Globus pallidus (tissue), 1 donor: Measurements from ENCODE around the gene CFAP97D2.
"Not testable (repeated sequence)": the region's sequence is repeated elsewhere in the genome, so short reads cannot be mapped to it uniquely, and the experiment has no call there.

Experiments
- DNase-seq: peaks from one replicate; pipeline ENCODE4 v3.0.0-alpha.2; 2015; ENCODE audit warnings: low spot score

Gene CFAP97D2

DNA sequence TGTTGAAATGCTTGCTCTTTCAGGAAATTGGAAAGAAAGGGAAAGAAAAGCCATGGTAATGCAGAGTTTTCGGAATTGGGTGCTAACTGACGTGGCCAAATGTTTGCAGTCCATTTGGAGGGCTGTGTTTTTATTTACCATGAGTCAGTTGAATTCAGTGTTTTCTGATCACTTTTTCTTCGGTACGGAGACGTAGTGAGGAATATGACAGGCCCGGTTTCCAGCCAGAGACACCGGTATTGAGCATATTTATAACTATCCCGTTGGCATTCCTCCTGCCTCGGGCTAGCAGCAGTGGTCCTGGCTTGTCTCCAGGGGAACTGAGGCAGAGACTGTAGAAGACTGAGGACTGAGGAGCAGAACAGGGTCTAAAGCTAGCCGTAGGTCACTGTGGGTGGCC lies 56.6 kb downstream of the CFAP97D2 start:
- no peak for DNase-seq

- no peak for DNase-seq
Measured at GRCh38 chr13:114236227-114236626, 57.2 kb downstream of the CFAP97D2 start.

GRCh38 chr13:114237415-114238112 lies 58.5 kb downstream of the CFAP97D2 start:
- DNase-seq, result no peak

DNA sequence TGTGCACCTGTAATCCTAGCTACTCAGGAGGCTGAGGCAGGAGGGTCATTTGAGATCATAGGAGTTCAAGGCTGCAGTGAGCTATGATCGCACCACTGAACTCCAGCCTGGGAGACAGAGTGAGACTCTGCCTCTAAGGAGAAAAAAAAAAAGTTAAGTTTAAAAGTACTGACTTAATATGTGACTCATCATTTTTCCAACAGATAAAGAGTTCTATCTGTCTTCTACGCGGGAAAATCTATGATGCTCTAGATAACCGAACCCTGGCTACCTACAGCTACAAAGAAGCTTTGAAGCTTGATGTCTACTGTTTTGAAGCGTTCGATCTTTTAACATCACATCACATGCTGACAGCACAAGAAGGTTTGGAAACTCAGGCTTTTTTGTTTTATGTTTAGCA lies 62.9 kb downstream of the CFAP97D2 start:
- no peak for DNase-seq

DNA sequence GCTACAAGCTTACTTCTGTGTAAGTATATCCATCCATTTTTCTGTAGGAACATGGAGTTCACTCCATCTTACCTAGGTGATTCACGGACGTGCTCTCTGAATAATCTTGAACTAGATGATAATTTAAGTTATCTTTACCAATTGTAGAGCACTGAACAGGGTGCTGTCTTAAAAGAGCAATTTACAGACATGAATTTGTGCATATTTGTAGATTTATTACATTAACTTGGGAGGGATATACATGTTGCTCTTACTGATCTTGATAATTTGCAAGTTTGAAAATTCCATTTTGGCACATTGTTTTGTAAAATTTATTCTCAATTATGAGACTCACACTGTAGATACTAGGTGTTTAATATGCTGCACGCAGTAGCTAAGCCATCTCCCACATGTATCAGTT lies 64.9 kb downstream of the CFAP97D2 start:
- no peak for DNase-seq

- DNase-seq, result no peak
Measured at GRCh38 chr13:114244637-114245036, 65.6 kb downstream of the CFAP97D2 start.

GRCh38 chr13:114248011-114248410 lies 69.0 kb downstream of the CFAP97D2 start:
- no peak for DNase-seq

- no peak for DNase-seq
Measured at GRCh38 chr13:114249077-114249476, 70.0 kb downstream of the CFAP97D2 start.

DNA sequence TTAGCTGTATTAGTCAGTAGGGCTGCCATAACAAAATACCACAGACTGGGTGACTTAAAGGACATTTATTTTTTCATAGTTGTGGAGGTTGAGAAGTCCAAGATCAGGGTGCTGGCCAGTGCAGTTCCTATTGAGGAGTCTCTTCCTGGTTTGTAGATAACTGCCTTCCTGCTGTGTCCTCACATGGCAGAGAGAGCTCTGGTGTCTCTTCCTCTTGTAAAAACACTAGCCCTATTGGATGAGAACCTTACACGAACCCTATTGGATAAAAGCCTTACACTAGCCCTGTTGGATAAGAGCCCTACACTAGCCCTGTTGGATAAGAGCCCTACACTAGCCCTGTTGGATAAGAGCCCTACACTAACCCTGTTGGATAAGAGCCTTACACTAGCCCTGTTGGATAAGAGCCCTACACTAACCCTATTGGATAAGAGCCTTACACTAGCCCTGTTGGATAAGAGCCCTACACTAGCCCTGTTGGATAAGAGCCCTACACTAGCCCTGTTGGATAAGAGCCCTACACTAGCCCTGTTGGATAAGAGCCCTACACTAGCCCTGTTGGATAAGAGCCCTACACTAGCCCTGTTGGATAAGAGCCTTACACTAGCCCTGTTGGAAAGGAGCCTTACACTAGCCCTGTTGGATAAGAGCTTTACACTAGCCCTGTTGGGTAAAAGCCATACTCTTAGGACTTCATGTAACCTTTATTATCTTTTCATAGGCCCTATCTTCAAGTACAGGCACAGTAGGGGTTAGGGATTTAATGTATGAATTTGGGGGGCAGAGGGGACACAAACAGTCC lies 72.8 kb downstream of the CFAP97D2 start:
- not testable (repeated sequence) for DNase-seq

DNA sequence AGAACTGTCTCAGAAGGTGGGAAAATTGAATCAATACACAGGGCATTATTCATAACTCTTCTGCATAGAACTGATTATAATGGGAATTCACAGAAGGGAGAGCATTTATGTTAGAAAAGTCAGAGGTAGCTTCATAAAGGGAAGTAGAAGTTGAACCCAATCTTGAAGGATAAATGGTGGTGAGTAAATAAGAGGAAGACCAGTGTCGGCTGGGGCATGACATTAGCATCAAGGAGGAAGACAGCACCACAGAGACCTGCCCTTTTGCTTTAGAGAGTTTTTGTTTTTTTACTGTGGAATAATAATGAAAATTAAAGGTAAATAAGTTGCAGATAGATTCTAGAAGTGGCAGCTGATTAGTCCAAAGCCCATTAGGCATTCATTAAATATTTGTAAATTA lies 77.5 kb downstream of the CFAP97D2 start:
- no peak for DNase-seq

DNA sequence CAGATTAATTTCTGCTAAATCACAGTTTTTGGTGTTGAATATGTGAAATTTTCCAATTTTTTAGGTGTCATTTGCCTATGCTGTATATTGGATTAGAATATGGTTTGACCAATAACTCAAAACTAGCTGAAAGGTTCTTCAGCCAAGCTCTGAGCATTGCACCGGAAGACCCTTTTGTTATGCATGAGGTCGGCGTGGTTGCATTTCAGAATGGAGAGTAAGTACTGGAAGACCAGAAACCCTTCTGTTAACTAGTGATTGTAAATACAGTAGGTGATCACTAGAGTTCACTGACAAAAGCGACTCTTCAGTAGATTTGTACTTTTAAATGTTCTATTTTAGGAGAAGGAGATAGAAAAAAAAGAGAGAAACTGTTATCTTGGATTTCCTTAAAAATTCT lies 78.0 kb downstream of the CFAP97D2 start:
- DNase-seq, result no peak

DNA sequence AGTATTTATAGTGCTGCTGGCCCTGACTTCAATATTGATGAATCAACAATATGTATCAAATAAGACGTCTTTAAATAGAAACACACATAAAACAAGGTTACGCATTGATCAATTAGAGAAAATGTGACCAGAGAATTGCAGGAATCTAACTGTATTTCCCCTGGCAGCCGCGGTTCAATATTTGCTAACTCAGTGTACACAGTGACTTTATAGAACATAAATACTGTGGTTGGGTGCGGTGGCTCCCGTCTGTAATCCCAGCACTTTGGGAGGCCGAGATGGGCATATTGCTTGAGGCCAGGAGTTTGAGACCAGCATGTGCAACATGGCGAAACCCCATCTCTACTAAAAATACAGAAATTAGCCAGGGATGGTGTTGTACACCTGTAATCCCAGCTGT lies 79.5 kb downstream of the CFAP97D2 start:
- no peak for DNase-seq

- no peak for DNase-seq
Measured at GRCh38 chr13:114259374-114259773, 80.3 kb downstream of the CFAP97D2 start.

DNA sequence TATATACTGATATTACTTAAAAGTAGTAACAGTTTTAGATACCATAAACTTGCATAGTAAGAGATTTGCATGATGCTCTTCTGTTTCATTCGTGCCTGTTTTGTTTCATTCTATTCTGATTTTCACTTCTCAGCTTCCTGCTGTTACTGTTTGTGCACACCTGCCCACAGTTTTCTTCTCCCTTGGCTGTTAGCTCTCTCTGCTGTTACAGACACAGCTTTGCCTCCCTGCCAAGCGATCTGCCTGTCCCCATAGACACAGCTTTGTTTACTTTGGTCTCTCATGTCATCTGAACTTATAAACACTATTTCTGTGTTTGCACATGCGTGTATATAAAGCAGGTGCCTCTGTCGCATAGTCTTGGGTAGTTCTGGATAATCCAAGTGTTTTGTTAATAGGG lies 80.9 kb downstream of the CFAP97D2 start:
- DNase-seq, result no peak

DNA sequence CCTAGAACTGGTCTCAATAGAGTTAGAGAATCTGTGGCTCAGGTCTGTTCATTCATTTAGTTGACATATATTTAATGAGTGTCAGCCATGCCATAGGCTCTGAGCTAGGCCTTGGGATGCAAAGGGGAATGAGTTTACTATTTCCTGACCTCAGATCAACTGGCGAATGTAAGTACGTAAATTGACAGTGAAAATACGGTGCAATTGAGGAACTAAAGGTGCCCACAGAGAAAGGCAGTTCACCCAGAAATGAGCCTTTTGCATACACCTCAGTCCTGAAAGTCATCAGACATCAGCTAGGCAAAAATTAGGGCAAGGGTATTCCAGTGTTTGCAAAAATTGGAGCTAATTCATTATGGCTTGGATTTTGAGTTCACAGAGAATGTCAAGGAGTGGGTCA lies 81.8 kb downstream of the CFAP97D2 start:
- no peak for DNase-seq

DNA sequence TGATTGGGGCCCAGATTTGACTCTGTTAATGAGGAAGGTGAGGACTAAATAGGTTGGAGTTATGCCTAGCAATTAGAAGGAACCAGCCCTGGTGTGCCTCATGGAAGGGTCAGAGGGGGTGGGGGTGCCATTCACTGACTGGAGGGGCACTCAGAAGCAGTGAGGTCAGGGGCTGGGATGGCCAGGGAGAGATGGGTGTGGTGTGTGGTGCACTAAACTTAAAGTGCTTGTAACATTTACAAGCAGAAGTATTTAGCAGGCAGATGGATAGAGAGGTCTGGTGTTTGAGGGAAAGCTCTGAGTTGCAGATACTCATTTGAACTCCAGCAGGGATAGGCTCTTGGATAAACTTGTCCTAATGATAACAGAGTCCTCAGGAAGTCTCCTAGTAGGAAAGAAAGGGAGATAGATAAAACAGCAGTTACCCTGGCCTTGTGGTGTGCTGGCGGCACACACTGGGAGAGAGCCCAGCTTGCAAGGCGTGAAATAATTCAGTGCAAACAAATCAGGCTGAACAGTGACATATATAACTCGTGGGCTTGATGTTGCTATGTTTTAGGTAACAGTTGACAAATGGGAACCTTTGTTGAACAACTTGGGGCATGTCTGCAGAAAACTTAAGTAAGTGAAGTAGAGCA lies 82.4 kb downstream of the CFAP97D2 start:
- DNase-seq, result no peak

DNA sequence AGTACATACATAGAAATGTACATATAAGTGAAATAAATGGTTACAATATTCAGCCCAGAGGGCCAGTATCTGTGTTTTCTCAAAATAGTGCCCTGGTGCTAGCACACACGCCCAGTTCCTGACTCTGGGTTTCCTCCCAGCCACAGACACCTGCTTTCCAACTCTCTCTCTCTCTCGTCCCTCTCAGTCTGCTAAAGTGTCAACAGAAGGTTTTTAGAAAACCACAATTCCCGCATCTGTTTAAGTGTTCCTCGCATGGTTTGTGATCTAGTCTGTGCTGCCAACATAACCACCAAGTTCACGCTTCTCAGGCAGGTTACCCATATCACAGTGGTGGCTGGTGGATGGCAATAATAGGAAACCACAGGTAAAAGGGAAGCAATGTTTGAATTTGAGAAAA lies 84.5 kb downstream of the CFAP97D2 start:
- DNase-seq, result no peak

- DNase-seq, result not testable (repeated sequence)
Measured at GRCh38 chr13:114264313-114264712, 85.3 kb downstream of the CFAP97D2 start.

GRCh38 chr13:114264886-114265611 lies 86.0 kb downstream of the CFAP97D2 start:
- DNase-seq, result no peak

- DNase-seq, result no peak
Measured at GRCh38 chr13:114266241-114266640, 87.2 kb downstream of the CFAP97D2 start.

GRCh38 chr13:114268344-114269280 lies 89.6 kb downstream of the CFAP97D2 start:
- DNase-seq, result no peak
